Gastrocnemius medialis (tissue), 4 donors: ENCODE data around the gene BRCA2.

Experiments
- CTCF ChIP-seq, 5 experiments: fragments of 450-650 bp in 3 of 5; fragments of 200-600 bp in 2 of 5; sonication (generic) in 2 of 5; IDR thresholded peaks in 4 of 5; conservative IDR thresholded peaks in 1 of 5; 1 replicate in 4 of 5; 2 replicates in 1 of 5; pipeline ENCODE4 v1.5.1; 2016 to 2019; ENCODE audit warnings: antibody characterized with exemption in 5 of 5, mild to moderate bottlenecking in 3 of 5, moderate library complexity in 3 of 5
- POLR2A ChIP-seq, 2 donors: fragments of 450-650 bp; IDR thresholded peaks; one replicate each; pipeline ENCODE4 v1.6.1; 2017; ENCODE audit warnings: antibody characterized with exemption in 2 of 2, mild to moderate bottlenecking in 2 of 2, moderate library complexity in 2 of 2

GRCh38 chr13:32347651-32348050 lies 32.3 kb downstream of the BRCA2 start:
- no peak for TF ChIP-seq CTCF (IDR thresholded peaks at IDR 0.05 in 4 of 5, conservative IDR thresholded peaks at IDR 0.05 in 1 of 5)
- TF ChIP-seq POLR2A (IDR thresholded peaks at IDR 0.05), result no peak
